Measurements from ENCODE around the gene MUC21.
"Not testable (repeated sequence)": the region's sequence is repeated elsewhere in the genome, so short reads cannot be mapped to it uniquely, and the experiment has no call there.

MUC21 gene

GRCh38 chr6:30983439-30983838 lies at the start of gene MUC21:
MUC21 (plus strand) TSS chr6:30983718; CDS start chr6:30983959, 241 bp downstream.
- DNase-seq, result no peak

- no peak for DNase-seq
Measured at GRCh38 chr6:30935018-30935417, 48.5 kb upstream of the MUC21 start.

- DNase-seq, result no peak
Measured at GRCh38 chr6:30937265-30937664, 46.3 kb upstream of the MUC21 start.

DNA sequence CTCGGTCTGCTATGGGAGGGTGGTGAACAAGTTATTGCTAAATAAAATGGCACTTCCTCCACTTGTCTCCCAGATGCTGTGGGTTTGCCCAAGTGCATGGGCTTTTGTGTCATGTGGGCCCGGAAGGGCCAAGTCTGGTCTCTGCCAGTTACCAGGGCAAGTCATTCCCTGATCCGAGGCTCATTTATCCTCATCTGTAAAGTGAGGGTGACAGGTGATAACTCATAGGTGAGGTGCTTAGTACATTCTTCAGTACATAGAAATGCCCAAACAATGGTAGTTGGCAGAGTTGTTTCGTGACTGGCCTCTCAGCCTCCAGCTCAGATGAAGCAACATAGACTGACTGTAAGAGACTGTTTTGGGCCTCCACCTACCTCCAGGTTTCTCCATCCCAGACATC lies 44.8 kb upstream of the MUC21 start:
- DNase-seq, result no peak

- DNase-seq, result no peak
Measured at GRCh38 chr6:30939473-30939872, 44.0 kb upstream of the MUC21 start.

- no peak for DNase-seq
Measured at GRCh38 chr6:30940361-30940986, 43.0 kb upstream of the MUC21 start, which contains the start of gene MUCL3. MUCL3 (plus strand) TSS chr6:30940973; CDS start chr6:30941000, 27 bp downstream.

DNA sequence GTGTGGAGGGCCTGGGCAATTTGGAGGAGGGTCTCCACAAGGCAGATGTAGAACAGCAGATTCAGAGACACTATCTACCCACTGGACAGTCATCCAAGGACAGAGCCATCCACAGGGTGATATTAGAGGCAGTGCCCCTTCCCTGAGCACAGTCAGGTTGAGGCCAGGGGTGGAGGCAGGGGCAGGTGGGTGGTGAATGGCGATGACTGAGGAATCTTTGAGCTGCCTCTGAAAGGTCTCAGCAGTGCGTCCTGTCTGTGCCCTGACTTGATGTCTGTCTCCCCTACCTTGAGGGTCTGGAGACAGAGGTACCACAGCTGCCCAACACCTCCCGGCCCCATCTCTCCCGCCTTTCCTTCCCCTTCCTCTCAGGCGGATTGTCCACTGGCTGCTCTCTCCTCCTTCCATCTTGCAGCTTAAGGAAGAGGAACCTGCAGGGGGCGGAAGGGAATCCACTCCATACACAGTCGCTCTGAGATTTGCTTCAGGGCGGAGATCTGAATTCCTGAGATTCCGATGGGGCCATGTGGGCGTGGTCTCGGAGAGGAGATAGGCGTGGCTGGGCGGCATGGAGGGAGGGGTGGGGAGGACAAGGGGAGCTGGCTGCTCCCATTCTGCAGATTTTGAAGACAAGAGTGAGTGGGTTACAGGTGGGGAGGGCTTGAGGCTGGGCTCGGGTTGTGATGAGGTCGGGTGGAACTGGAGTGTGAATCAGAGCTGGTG lies 41.0 kb upstream of the MUC21 start:
- peak; percentile 61 for DNase-seq

GRCh38 chr6:30944051-30944450 lies 39.5 kb upstream of the MUC21 start:
- DNase-seq, result no peak

- DNase-seq, result no peak
Measured at GRCh38 chr6:30945281-30945680, 38.2 kb upstream of the MUC21 start.

- no peak for DNase-seq
Measured at GRCh38 chr6:30947231-30947630, 36.3 kb upstream of the MUC21 start.

DNA sequence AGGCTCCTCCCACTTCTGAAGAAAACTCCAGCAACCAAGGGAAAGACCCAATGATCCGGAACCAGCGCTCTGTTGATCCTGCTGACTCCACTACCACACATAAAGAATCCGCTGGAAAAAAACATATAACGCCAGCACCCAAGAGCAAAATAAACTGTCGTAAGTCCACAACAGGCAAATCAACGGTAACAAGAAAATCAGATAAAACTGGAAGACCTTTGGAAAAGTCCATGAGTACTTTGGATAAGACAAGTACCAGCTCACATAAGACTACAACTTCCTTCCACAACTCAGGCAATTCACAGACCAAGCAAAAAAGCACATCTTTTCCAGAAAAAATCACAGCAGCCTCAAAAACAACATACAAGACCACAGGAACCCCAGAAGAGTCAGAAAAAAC lies 34.7 kb upstream of the MUC21 start:
- DNase-seq, result no peak

DNA sequence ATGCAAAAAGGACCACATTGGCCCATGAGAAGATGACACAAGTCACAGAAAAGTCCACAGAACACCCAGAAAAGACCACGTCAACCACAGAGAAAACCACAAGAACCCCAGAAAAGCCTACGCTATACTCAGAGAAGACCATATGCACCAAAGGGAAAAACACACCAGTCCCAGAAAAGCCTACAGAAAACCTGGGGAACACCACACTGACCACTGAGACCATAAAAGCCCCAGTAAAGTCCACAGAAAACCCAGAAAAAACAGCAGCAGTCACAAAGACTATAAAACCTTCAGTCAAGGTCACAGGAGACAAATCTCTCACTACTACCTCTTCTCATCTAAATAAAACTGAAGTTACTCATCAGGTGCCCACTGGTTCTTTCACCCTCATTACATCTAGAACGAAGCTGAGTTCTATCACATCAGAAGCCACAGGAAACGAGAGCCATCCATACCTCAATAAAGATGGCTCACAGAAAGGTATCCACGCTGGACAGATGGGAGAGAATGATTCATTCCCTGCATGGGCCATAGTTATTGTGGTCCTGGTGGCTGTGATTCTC lies 31.5 kb upstream of the MUC21 start:
- DNase-seq, result no peak

- DNase-seq, result no peak
Measured at GRCh38 chr6:30954631-30955366, 28.7 kb upstream of the MUC21 start.

GRCh38 chr6:30955367-30956042 lies 28.0 kb upstream of the MUC21 start:
- DNase-seq, result peak; percentile 71

DNA sequence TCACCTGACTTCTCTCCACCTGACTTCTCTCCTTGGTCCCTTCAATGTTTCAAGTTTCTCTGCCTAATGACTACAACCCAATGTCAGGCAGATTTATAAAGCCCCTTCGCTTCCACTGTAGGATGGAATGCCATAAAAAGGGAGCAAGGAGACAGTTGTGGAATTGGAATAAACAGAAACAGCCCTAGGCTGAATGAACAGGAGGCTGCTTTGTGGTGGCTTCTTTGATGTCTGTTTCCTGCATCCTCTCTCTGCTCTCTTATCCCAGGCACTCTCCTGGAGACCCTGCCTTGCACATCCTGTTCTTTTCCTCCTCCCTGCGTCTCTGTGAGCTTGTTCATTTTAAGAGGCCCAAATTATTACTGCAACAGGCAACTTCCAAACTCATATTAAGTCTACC lies 25.8 kb upstream of the MUC21 start:
- DNase-seq, result no peak

- DNase-seq, result no peak
Measured at GRCh38 chr6:30960907-30961673, 22.4 kb upstream of the MUC21 start.

DNA sequence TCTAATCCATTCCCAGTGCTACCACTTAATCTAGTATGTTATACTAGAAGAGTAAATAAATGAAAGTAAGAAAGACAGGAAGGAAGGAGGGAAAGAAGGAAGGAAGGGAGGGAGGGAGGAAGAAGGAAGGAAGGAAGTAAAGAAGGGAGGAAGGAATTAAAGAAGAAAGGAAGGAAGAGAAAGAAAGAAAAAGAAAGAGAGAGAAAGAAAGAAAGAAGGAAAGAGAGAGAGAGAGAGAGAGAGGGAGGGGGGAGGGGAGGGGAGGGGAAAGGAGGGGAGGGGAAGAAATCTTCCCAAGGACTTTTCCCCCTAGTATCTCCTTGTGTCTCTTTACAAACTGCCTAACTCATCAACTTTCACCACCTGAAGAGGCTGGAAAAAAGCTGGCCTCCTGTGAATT lies 20.8 kb upstream of the MUC21 start:
- DNase-seq, result no peak

DNA sequence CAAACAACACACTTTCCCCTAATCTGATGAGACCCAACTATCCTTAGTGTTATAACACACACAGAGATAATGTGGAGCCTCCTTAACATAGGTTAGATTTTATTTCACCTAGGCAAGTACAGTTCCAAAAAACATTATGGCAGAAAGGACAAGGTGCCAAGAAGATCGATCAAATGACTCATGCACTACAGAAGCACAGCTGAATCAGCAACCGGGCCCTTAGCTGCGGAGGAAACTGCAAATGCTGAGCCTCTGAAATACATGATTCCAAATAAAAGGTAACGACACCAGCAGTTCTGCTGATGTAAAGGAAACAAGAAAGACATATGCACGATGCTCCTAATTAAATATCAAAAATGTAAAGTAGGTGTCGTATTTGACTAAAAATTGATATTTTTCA lies 19.9 kb upstream of the MUC21 start:
- no peak for DNase-seq

DNA sequence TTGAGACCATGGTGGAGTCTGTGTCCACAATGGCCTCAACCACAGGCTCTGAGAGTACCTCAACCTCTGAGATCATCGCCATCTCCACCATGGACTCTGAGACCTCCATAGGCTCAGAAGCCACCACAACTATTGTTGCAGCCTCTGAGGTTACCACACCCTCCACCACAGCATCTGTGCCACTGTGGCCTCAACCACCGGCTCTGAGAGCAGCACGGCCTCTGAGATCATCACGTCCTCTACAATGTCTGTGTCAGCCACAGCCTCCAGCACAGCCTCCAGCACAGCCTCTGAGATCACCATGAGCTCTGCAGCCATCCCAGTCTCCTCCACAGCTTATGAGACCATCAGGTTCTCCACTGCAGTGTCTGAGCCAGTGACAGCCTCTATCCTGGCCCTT lies 19.4 kb upstream of the MUC21 start:
- no peak for DNase-seq

- no peak for DNase-seq
Measured at GRCh38 chr6:30965140-30965601, 18.3 kb upstream of the MUC21 start.

GRCh38 chr6:30966154-30966553 lies 17.4 kb upstream of the MUC21 start:
- no peak for DNase-seq

DNA sequence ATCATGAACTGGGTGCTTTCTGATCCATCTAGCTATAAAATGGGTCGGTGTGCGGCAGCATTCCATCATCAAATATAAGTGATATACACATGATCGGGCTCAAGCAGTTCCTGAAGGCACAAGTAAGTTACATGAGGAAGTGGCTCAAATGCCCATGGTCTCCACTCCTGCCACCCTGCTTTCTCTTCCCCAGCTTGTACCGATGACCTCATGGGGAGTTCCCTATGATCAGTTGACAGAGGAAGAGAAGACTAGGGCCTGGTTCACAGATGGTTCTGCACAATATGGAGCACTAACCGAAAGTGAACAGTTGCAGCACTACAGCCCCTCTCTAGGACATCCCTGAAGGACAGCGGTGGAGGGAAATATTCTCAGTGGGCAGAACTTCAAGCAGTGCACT lies 14.3 kb upstream of the MUC21 start:
- DNase-seq, result not testable (repeated sequence)

All from retina (tissue), 1 donor.